HG03565 (cell line): ENCODE data around the gene NRP2.
A peak's percentile ranks its signal among the peaks of the same experiment; 100 is the strongest.

Experiments
- ATAC-seq: cut with Tn5 transposase; IDR thresholded peaks from one replicate; pipeline ENCODE4 v1.9.1; 2021; ENCODE audit warnings: mild to moderate bottlenecking, moderate library complexity; ENCODE audit not compliant: unreplicated experiment

NRP2 gene

GRCh38 chr2:205769879-205770278, 87.6 kb downstream of the NRP2 start:
- no peak for ATAC-seq

GRCh38 chr2:205770577-205770976, 88.3 kb downstream of the NRP2 start:
- no peak for ATAC-seq

- ATAC-seq, result no peak
Observed at GRCh38 chr2:205771031-205771430, 88.7 kb downstream of the NRP2 start.

GRCh38 chr2:205771666-205772065, 89.4 kb downstream of the NRP2 start:
- ATAC-seq, result no peak

GRCh38 chr2:205772983-205773382, 90.7 kb downstream of the NRP2 start:
- ATAC-seq, result no peak

GRCh38 chr2:205773989-205774388, 91.7 kb downstream of the NRP2 start:
- ATAC-seq, result no peak

- no peak for ATAC-seq
Observed at GRCh38 chr2:205775097-205775877, 93.0 kb downstream of the NRP2 start.

GRCh38 chr2:205776139-205776538, 93.8 kb downstream of the NRP2 start:
- ATAC-seq, result peak; percentile 54

- ATAC-seq, result no peak
Observed at GRCh38 chr2:205776720-205777119, 94.4 kb downstream of the NRP2 start.

GRCh38 chr2:205778356-205778755, 96.1 kb downstream of the NRP2 start:
- no peak for ATAC-seq

GRCh38 chr2:205780645-205781044, 98.3 kb downstream of the NRP2 start:
- ATAC-seq, result no peak

GRCh38 chr2:205781244-205781931, 99.1 kb downstream of the NRP2 start:
- no peak for ATAC-seq

GRCh38 chr2:205782941-205783340, 100.6 kb downstream of the NRP2 start:
- no peak for ATAC-seq

- ATAC-seq, result no peak
Observed at GRCh38 chr2:205783872-205784499, 101.7 kb downstream of the NRP2 start.

- no peak for ATAC-seq
Observed at GRCh38 chr2:205785507-205786260, 103.4 kb downstream of the NRP2 start.

- ATAC-seq, result no peak
Observed at GRCh38 chr2:205786976-205787375, 104.7 kb downstream of the NRP2 start.

- no peak for ATAC-seq
Observed at GRCh38 chr2:205787761-205788160, 105.5 kb downstream of the NRP2 start.

- no peak for ATAC-seq
Observed at GRCh38 chr2:205789906-205790305, 107.6 kb downstream of the NRP2 start.

GRCh38 chr2:205792908-205793307, 110.6 kb downstream of the NRP2 start:
- no peak for ATAC-seq

- ATAC-seq, result no peak
Observed at GRCh38 chr2:205796805-205797313, 114.6 kb downstream of the NRP2 start.

GRCh38 chr2:205797866-205798265, 115.6 kb downstream of the NRP2 start:
- ATAC-seq, result no peak
